GM10847 (cell line): ENCODE results near the gene TIGAR.

Experiments
- POLR2A ChIP-seq: IDR thresholded peaks from 2 replicates; pipeline ENCODE4 v1.6.1; 2011; ENCODE audit not compliant: insufficient read length; ENCODE audit errors: extremely low read depth

TIGAR gene

DNA sequence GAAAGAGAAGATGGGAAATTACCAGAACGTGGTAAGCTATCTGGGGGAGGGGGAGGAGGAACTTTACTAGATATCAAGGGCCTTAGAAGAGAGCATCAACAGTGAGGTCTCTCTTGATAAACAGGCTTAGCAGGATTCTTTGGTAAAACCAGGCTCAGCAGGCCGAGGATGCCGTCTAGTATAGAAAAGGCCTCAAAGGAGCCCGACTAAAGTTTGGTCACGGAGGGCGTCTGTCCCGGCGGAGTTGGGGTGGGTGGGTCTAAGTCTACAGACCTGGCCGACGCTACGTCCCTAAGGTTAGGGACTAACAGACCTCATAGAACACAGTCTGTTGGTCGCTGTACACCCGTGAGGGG is 538 bp upstream of the TIGAR start:
- no peak for TF ChIP-seq POLR2A

DNA sequence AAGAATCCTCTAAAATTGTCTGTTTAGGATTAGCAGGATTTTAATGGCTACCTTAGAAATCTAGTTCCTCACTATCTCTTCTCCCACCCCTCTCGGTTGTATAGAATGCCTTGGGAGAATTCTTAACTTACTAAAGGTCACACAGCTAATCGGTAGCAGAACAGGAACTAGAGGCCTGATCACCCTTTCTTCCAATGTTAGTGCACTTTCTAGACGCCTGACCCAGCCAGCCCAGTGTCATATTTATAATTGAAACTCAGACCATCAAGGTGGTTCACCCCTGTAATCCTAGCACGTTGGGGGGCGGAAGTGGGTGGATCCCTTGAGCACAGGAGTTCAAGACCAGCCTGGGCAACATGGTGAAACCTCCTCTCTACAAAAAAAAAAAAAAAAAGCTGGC is 1.7 kb downstream of the TIGAR start:
- no peak for TF ChIP-seq POLR2A

DNA sequence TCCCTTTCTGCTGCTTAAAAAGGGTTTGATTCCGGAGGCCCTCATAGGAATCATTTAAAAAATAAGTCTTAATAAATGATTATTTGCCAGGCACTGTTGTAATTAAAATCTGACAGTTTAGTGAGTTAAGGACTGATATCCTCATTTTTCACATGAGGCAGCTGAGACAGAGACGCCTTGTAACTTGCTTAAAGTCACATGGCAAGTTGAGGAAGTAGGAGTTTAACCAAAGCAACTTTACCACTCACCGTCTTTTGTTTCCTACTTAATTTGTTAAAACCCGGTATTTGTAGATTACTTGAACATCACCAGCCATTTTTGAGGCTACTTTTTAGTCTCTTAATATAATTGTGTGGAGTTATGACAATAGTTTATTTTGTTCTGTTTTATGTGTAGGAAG is 2.4 kb downstream of the TIGAR start:
- no peak for TF ChIP-seq POLR2A

DNA sequence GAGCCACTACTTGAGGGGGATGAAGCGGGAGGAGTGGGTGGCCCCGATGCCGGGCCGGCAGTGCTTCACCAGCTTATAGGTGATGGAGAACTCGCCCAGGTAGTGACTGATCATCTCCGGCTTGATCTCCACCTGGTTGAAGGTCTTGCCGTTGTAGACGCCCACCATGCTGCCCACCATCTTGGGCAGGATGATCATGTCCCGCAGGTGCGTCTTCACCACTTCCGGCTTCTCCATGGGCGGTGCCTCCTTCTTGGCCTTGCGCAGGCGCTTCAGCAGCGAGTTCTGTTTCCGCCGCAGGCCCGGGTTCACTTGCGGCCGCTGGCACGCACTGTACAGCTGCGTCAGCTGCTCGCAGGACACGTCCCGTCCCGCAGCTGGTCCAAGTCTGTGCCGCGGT is 3.4 kb downstream of the TIGAR start:
- no peak for TF ChIP-seq POLR2A

DNA sequence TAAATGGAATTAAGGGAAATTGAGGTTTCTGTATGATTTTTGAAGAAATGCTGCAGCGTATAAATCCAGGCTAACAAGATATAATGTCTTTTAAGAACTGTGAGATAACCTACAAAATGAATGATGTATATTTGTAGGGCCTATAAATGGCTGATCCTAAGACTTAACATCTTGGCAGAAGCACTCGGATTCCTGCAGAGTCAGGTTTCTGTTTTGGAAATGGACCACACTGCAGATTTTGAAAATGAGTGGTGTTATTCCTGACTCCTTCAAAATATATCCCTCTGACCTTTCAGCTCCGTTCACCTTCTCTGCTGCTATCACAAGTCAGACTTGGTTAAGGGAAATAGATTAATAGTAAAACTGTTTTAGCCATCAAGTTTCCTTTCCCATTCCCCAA is 5.0 kb downstream of the TIGAR start:
- TF ChIP-seq POLR2A, result no peak

DNA sequence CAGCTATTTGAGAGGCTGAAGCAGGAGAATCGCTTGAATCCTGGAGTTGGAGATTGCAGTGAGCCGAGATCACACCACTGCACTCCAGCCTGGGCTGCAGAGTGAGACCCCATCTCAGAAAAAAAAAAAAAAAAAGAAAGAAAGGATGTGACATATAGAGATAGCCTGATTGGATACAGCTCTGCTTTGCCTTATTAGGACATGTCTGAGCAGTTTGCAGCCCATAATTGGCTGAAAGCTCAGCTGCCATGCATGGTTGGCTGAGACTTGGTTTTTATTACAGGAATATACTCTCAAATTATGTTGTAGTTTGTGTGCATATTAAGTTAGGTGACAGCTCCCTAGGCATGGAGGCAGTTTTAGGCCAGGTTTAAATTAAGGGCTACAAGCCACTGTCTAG is 6.3 kb downstream of the TIGAR start:
- TF ChIP-seq POLR2A, result no peak

DNA sequence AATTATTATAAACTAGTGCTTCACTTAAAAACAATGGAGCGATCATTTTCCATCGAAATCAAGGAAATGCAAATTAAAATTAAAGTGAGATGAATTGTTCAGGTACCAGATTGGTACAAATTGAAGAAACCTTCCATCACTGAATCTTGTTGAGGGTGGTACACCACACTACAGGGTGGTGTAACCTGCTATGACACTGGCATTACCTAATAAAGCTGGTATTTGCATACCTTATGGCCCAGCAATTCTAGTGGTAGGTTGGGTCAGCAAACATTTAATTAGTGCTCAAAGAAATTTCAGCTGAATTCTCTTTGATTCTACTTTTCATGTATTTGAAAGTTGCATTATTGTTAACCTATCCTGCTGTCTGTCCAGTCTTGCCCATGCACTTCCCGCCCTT is 9.2 kb downstream of the TIGAR start:
- TF ChIP-seq POLR2A, result no peak

DNA sequence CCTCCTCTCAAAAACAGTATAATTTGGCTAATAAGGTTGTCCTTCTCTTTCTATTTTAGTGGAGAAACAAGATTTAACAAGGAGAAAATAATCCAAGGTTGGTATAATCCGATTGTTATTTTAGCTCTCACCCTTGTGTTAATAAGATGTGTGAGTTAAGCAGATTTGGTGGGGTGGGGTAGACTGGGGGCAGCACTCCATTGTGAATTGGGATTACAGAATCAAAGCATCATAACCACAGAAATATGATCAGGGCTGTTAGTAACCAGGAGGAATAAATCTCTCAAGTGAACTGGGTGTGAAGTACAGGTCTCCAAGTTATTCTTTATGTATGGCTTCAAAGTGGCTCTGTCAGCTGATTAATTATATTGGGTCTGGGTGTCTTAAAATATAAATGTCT is 10.2 kb downstream of the TIGAR start:
- TF ChIP-seq POLR2A, result no peak

DNA sequence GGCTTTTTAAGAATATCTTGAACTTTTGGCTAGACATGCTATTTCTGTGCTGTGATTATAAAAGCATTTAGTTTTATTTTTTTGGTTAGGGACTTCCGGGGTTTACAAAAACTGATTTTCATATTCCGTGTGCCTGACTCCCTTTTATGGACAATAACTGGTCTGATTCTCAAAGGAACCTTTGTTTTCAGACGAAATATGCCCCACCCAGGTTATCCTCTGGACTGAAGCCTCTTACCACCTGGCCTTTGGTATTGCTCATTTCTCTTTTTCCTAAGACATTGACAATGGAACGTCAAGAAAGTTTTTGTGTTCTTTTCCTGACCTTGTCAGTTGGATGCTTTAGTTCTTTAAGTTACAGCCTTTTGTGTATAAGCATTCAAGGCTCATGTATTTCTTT is 10.8 kb downstream of the TIGAR start:
- no peak for TF ChIP-seq POLR2A

DNA sequence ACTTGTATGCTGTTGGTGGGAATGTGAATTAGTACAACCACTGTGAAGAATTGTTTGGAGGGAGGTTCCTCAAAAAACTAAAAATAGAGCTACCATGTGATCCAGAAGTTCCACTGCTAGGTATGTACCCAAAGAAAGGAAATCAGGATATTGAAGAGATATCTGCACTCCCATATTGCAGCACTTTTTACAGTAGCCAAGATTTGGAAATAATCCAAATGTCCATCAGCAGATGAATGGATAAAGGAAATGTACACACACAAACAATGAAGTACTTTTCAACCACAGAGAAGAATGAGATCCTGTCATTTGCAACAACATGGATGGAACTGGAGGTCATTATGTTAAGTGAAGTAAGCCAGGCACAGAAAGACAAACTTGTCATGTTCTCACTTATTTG is 25.9 kb downstream of the TIGAR start:
- no peak for TF ChIP-seq POLR2A

DNA sequence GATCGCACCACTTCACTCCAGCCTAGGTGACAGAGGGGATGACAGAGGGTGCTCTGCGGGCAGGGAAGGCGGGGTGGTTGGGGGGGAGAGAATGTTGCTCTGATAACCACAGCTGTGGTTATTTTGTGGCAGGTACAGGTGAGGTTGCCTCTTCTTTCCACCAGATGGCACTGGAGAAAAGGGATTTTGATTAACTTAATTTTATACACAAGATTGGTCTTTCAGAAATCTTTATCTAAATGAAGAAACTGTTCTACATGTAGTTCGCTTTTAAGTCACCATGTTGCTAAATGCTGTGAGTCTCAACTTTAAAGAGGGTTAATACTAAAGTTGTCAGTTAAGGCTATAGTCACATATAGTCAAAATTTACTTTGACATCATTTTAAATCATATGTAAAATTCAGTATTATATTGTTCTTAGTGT is 32.8 kb downstream of the TIGAR start:
- TF ChIP-seq POLR2A, result no peak

DNA sequence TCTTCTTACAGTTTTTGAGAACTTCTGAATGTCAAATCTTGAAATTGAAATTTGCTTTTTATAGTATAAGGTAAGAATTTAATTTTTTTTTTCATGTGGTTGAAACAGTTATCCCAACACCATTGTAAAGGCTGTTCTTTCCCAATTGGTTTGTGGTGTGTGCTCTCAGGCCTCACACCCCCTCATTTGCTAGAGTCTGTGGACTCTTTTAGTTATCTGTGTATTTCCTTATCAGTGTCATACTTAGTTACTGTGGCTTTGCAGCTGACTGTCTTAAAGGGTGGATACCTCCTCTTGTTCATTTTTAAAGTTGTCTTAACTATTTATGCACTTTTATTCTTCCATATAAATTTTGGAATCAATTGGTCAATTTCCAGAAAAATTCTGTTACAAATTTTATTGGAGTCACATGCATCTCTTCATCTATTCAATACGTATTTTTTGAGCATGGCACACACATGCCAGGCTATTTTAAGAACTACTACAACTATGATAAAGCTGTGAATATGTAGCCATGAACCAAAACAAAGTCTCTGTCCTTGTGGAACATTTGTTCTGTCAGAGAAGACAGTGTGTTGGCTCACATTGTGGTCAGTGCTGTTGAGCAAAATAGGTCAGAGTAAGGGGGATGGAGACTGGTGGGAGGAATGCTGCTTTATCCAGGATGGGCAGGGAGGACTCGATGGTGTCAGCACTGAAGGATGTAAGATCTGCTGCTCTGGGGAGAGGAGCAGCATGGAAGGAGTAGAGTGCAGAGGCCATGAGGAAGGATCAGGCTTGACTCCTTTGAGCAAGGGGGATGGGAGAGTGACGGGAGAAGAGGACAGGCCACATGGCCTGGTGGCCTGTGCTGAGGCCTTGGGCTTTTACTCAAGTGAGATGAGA is 34.4 kb downstream of the TIGAR start:
- TF ChIP-seq POLR2A, result no peak

DNA sequence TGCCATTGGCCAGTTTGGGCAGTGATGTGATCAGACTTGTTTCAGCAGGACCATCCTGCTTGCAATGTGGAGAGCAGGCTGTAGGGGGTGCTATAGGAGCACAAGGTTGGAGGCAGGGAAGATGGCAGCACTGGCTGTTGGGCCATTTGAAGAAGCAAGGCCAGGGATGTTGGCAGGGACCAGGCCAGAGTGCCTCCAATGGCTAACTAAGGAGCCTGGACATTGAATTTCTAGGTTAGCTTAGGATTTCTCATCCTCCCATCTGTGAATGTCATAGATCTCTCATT is 35.0 kb downstream of the TIGAR start:
- TF ChIP-seq POLR2A, result no peak

DNA sequence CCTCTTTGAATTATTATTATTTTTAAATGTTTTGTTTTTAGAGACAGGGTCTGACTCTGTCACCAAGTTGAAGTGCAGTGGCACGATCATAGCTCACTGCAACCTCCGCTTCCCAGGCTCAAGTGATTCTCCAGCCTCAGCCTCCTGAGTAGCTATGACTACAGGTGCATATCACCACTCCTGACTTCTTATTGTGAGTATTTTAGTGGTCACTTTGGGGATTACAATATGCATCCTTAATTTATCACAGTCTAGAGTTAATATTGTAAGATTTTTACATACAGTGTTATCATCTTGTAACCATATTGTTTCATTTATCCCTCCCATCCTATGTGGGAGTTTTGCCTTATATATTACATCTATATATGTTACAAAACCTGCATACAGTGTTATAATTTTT is 45.1 kb downstream of the TIGAR start:
- no peak for TF ChIP-seq POLR2A

DNA sequence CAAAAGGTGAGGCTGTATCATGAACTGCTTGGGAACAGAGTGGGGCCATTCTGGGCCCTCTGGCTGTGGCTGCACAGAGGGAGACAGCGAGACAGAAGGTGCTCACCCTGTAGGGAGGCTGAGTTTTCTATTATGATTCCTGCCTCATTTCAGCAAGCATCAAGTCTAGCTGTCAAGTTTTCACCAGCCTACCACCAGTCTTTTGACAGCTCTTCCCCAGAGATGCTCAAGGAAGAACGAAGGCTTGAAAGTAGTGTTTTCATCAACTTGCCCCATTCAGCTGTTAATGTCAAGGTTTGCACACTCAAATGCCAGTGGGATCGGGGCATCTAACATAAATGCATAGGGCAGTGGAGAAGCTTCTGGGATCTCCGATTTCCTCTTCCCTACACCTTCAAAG is 48.5 kb downstream of the TIGAR start:
- no peak for TF ChIP-seq POLR2A

DNA sequence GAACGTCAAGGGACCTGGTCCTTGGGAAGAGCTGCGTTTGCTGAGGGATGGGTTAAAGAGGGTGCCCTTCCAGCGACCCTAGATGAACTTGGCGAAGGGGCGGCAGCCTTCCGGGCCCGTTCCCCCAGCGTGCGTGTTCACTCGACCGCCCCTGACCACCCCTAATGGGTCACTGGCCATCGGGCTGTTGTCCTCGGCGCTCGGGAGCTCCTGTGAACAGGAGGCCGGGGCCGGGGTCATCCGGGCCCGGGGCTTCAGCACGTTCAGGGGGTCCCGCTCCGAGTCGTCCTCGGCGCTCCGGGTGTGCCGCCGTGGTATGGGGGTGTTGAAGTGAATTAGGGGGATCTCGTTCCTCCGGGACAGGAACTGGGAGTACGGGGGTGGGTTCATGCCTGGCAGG is 49.3 kb downstream of the TIGAR start:
- no peak for TF ChIP-seq POLR2A

DNA sequence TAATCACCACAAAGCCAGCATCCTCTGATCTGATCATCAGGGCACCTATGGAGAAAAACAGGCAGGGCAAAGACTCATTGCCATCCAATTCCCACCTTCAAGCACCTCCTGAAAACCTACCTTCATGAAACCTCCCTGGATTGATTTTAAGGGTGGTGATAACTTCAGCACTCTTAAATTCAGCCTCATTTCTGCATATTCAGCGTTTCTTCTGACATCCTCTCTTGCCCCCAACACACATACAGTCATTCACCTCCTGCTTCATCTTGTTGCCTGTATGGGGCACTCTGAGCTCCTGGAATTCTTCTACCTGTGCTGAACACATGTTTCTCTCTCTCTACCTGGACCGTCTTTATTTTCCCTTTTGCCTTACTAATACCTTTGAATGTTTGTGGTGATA is 51.6 kb downstream of the TIGAR start:
- TF ChIP-seq POLR2A, result no peak
